ENCODE measurements around the gene PRRT2. TPM values are rescaled to one million over a fixed set of nuclear protein-coding genes. Genes with fewer than 3 reads are reported as not detected.

Gene PRRT2
- 0.82 and 2.5 TPM in 2 replicates for total RNA-seq

GRCh38 chr16:29811896-29812665 lies at the start of gene PRRT2:
Gene PRRT2 (plus strand): TSS chr16:29812193. CDS start chr16:29813055, 862 bp downstream.

GRCh38 chr16:29777576-29778350 lies 34.2 kb upstream of the PRRT2 start, which contains the start of gene ZG16:
Gene ZG16 (plus strand): TSS chr16:29778256. CDS start chr16:29779267, 1,011 bp downstream.

GRCh38 chr16:29790183-29790948 lies 21.6 kb upstream of the PRRT2 start, which contains the start of gene KIF22:
Gene KIF22 (plus strand): TSS chr16:29790751. CDS start chr16:29790760, 9 bp downstream.

DNA sequence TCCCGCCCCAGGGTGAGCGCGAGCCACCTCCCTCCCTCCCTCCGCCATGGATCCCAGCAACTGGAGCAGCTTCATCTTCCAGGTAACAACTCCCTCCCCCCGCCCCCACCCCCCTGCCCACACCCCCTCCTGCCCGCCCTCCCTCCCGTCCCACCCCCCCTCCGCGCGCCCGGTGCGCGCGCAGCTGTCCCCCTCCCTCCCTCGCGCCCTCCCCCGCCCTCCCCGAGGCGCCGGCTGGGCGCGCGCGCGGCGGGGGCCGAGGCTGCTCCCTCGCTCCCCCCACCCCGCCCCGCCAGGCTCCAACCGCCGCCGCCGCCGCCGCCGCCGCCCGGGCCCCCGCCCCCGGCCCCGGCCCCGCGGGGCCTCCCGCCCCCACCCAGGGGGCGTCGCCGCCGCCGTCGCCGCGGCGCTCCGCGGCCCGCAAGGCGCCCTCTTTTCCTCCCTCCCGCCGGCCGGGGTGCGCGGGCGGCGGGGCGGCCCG lies 5.9 kb upstream of the PRRT2 start, which contains the start of gene MAZ:
MAZ (plus strand) TSS at position 431 of the 481 bp plus-strand sequence. CDS start 173 bp downstream, outside the sequence.

GRCh38 chr16:29815793-29816693 lies 4.0 kb downstream of the PRRT2 start, which contains the start of gene PAGR1:
Gene PAGR1 (plus strand): TSS chr16:29816152. CDS start chr16:29816526, 374 bp downstream.

GRCh38 chr16:29820271-29820701 lies 8.3 kb downstream of the PRRT2 start, which contains the start of gene MVP:
Gene MVP (plus strand): TSS chr16:29820462. CDS start chr16:29830550, 10,088 bp downstream.

GRCh38 chr16:29862884-29863668 lies 51.1 kb downstream of the PRRT2 start, which contains the start of gene CDIPT:
Gene CDIPT (minus strand): TSS chr16:29863226. CDS start chr16:29862857, 369 bp downstream.

Other genes with a start within 250 kb of the PRRT2 start
- not detected in 2 replicates for gene SPN, start 148.9 kb upstream of the PRRT2 start, total RNA-seq
- gene QPRT, start 133.0 kb upstream of the PRRT2 start, total RNA-seq = 76.7 and 105 TPM in 2 replicates
- not detected in 2 replicates for gene C16orf54, start 66.2 kb upstream of the PRRT2 start, total RNA-seq
- gene ZG16, start 33.9 kb upstream of the PRRT2 start, total RNA-seq = not detected in 2 replicates
- gene KIF22, start 21.4 kb upstream of the PRRT2 start, total RNA-seq = 13.1 and 22.6 TPM in 2 replicates
- gene MAZ, start 5.7 kb upstream of the PRRT2 start, total RNA-seq = 173 and 200 TPM in 2 replicates
- gene PAGR1, start 4.0 kb downstream of the PRRT2 start, total RNA-seq = 19.0 and 28.3 TPM in 2 replicates
- gene MVP, start 8.3 kb downstream of the PRRT2 start, total RNA-seq = 179 and 195 TPM in 2 replicates
- gene CDIPT, start 51.0 kb downstream of the PRRT2 start, total RNA-seq = 107 and 108 TPM in 2 replicates
- gene SEZ6L2, start 87.4 kb downstream of the PRRT2 start, total RNA-seq = 26.8 and 30.0 TPM in 2 replicates
- 11.7 and 20.4 TPM in 2 replicates for gene ASPHD1, start 88.3 kb downstream of the PRRT2 start, total RNA-seq
- gene KCTD13, start 114.0 kb downstream of the PRRT2 start, total RNA-seq = 6.2 and 10.0 TPM in 2 replicates
- gene TMEM219, start 149.9 kb downstream of the PRRT2 start, total RNA-seq = 92.3 and 112 TPM in 2 replicates
- gene TAOK2, start 161.7 kb downstream of the PRRT2 start, total RNA-seq = 31.2 and 44.5 TPM in 2 replicates
- 7.6 and 8.3 TPM in 2 replicates for gene HIRIP3, start 183.4 kb downstream of the PRRT2 start, total RNA-seq
- 28.7 and 33.6 TPM in 2 replicates for gene INO80E, start 184.0 kb downstream of the PRRT2 start, total RNA-seq
- gene DOC2A, start 198.8 kb downstream of the PRRT2 start, total RNA-seq = 0.60 TPM in 1 of 2 replicates, not detected in the other
- gene C16orf92, start 211.0 kb downstream of the PRRT2 start, total RNA-seq = not detected in 2 replicates
- gene TLCD3B, start 219.1 kb downstream of the PRRT2 start, total RNA-seq = not detected in 2 replicates

Data from pericardium fibroblast (primary cell).